Osteocyte (in vitro differentiated cells): ENCODE measurements around the gene MIS18BP1. TPM values are rescaled to one million over a fixed set of nuclear protein-coding genes. Genes with fewer than 3 reads are reported as not detected.
A peak's percentile ranks its signal among the peaks of the same experiment; 100 is the strongest.

Experiments
- DNase-seq: peaks from one replicate; pipeline ENCODE4 v3.0.0; 2021; ENCODE audit warnings: mixed read lengths; ENCODE audit not compliant: unreplicated experiment; ENCODE audit errors: extremely low spot score
- H3K27ac Mint-ChIP-seq: one replicate; pipeline ENCODE4 v1.8.0; 2021; ENCODE audit warnings: mild to moderate bottlenecking, mixed read lengths; ENCODE audit not compliant: unreplicated experiment
- H3K27me3 Mint-ChIP-seq: one replicate; pipeline ENCODE4 v1.8.0; 2021; ENCODE audit warnings: mixed read lengths; ENCODE audit not compliant: unreplicated experiment
- H3K36me3 Mint-ChIP-seq: one replicate; pipeline ENCODE4 v1.8.0; 2021; ENCODE audit warnings: mixed read lengths; ENCODE audit not compliant: unreplicated experiment
- H3K4me1 Mint-ChIP-seq: one replicate; pipeline ENCODE4 v1.8.0; 2021; ENCODE audit warnings: mixed read lengths; ENCODE audit not compliant: unreplicated experiment
- H3K4me3 Mint-ChIP-seq: one replicate; pipeline ENCODE4 v1.8.0; 2021; ENCODE audit warnings: mild to moderate bottlenecking, moderate library complexity, mixed read lengths; ENCODE audit not compliant: unreplicated experiment
- H3K9me3 Mint-ChIP-seq: one replicate; pipeline ENCODE4 v1.8.0; 2021; ENCODE audit warnings: mixed read lengths; ENCODE audit not compliant: unreplicated experiment
- CTCF ChIP-seq: fragments of 200-600 bp; sonication (generic); IDR thresholded peaks from 2 replicates; pipeline ENCODE4 v1.5.0; 2021; ENCODE audit warnings: antibody characterized with exemption, mild to moderate bottlenecking, moderate library complexity
- total RNA-seq: library from RNA; stranded (reverse); gene quantifications from 2 replicates; pipeline ENCODE4 v1.2.1, GENCODE V29; 2021

MIS18BP1 gene
- total RNA-seq, 1 donor from 2014 or later = 14.2 TPM

GRCh38 chr14:45253754-45254310, 830 bp upstream of the MIS18BP1 start:
- Mint-ChIP-seq H3K36me3 (peaks cover 2% of the 10 kb centered on the region), H3K27me3 (peaks cover 2% of the 10 kb centered on the region), H3K9me3 (peaks cover 18% of the 10 kb centered on the region), H3K27ac (peak overlapping the region; percentile 98), H3K4me3 (peak overlapping the region; percentile 90), H3K4me1 (peaks cover 25% of the 10 kb centered on the region)
- no peak for DNase-seq
- no peak for TF ChIP-seq CTCF

- Mint-ChIP-seq H3K4me1 (peaks cover 25% of the 10 kb centered on the region), H3K9me3 (peaks cover 5% of the 10 kb centered on the region), H3K36me3 (no peaks in the 10 kb centered on the region), H3K27me3 (peaks cover 2% of the 10 kb centered on the region), H3K4me3 (peak overlapping the region; percentile 90), H3K27ac (peak overlapping the region; percentile 98)
- DNase-seq = no peak
- no peak for TF ChIP-seq CTCF
Observed at GRCh38 chr14:45252366-45253069, 484 bp downstream of the MIS18BP1 start.

GRCh38 chr14:45251912-45252311, 1.1 kb downstream of the MIS18BP1 start:
- no peak for TF ChIP-seq CTCF
- H3K27me3 Mint-ChIP-seq = no peaks in the 10 kb centered on the region
- H3K9me3 Mint-ChIP-seq = no peaks in the 10 kb centered on the region
- peaks cover 25% of the 10 kb centered on the region for H3K4me1 Mint-ChIP-seq
- peak overlapping the region; percentile 98 for H3K27ac Mint-ChIP-seq
- no peak for DNase-seq
- H3K36me3 Mint-ChIP-seq = no peaks in the 10 kb centered on the region
- peak overlapping the region; percentile 90 for H3K4me3 Mint-ChIP-seq

GRCh38 chr14:45249856-45250575, 3.0 kb downstream of the MIS18BP1 start:
- no peak for TF ChIP-seq CTCF
- Mint-ChIP-seq H3K27me3 (no peaks in the 10 kb centered on the region), H3K4me1 (peaks cover 25% of the 10 kb centered on the region), H3K27ac (peak overlapping the region; percentile 86), H3K9me3 (no peaks in the 10 kb centered on the region), H3K4me3 (peak overlapping the region; percentile 46), H3K36me3 (no peaks in the 10 kb centered on the region)
- DNase-seq = no peak

GRCh38 chr14:45247427-45247826, 5.6 kb downstream of the MIS18BP1 start:
- no peaks in the 10 kb centered on the region for H3K9me3 Mint-ChIP-seq
- no peak for DNase-seq
- H3K4me1 Mint-ChIP-seq = peaks cover 27% of the 10 kb centered on the region
- no peaks in the 10 kb centered on the region for H3K27me3 Mint-ChIP-seq
- H3K27ac Mint-ChIP-seq = no peak overlapping the region
- H3K36me3 Mint-ChIP-seq = no peaks in the 10 kb centered on the region
- no peak for TF ChIP-seq CTCF
- no peak overlapping the region for H3K4me3 Mint-ChIP-seq
